ENCODE data around the gene SYNGR1. TPM values are rescaled to one million over a fixed set of nuclear protein-coding genes. Genes with fewer than 3 reads are reported as not detected.

The SYNGR1 gene
- total RNA-seq, 2 donors from 2014 or later: 4.4 to 5.3 TPM

DNA sequence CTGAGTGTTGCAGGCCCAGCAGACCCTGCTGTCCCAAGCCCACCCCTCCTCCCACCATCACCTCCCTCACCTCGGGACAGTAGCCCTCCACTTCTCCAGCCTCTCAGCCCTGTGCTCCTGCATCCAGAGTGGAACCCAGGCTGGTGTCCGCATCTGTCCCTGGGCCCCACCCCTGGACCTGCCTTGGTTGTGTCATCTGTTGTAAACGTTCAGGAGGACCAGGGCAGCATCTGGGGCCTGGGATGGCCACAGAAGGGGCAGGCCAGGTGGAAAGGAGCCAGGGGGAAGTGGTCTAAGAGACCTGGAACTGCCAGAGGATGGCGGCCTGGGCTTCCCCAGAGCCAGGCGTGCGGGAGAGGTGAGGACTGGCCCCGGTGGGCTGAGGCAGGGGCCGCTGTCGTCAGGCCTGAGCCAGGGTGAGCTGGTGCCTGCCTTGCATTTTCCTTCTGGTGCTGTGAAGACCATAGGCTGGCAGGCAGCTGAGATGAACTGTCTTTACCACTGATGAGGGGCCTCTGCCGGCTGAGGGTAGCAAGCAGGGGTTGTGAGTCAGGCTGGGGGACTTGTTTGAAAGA is 80.9 kb downstream of the SYNGR1 start:
- Mint-ChIP-seq H3K4me3 (no peak overlapping the region), H3K36me3 (ENCODE audit: insufficient read depth in 2 of 2) (no peaks in the 10 kb centered on the region), H3K9me3 (no peaks in the 10 kb centered on the region), H3K27ac (no peak overlapping the region), H3K27me3 (ENCODE audit: low read depth) (no peaks in the 10 kb centered on the region), H3K4me1 (ENCODE audit: low read depth) (no peaks in the 10 kb centered on the region)
- ATAC-seq (replicated peaks in 1 of 2): no peak
- no peak for DNase-seq

DNA sequence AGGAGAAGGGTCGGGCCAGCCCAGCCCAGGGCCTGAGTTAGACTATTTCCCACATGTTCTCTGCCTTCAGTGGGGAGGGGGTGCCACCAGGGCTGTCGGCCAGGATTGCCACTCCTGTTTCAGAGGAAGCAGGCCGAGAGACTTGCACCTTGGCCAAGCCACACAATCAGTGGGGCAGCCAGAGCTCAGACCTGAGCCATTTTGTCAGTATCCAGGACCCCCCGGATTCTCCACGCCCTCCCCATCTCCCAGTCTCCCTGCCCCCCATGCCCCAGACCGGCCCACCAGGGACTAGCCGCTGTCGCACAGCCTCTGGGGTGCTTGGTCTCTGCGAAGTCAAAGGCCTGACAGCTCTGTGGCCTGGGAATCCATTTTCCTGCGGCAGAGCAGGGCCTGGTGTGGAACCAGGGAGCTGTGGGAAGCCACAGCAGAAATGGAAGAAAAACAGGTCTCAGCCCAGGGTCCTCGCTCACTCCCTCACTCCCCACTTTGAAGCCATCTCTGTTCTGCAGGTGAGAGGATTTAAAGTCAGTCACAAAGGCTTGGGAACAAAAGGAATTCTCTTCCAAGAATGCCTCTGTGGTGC is 81.5 kb downstream of the SYNGR1 start:
- Mint-ChIP-seq H3K36me3 (ENCODE audit: insufficient read depth in 2 of 2) (no peaks in the 10 kb centered on the region), H3K9me3 (no peaks in the 10 kb centered on the region)

DNA sequence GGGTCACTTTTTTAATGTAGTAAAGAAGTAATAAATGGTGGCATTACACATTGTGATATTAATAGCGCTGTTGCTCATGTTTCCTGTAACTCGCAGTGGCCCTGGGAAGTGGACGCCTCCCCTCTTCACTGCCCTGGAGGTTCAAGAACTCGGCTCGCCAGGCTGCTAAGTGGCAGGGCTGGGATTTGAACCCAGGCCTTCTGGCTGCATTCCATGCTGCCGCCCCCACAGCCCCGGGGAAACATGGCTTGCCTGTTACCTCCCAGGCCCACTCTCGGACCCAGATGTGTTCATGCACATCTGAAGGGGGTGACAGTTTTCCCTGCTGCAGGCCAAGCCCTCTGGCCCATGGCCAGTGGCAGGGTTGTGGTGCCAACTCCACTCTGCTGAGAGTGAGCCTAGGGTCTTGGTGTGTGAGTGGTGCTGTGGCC is 82.0 kb downstream of the SYNGR1 start:
- DNase-seq (no peak), ATAC-seq (replicated peaks in 1 of 2) (no peak)
- H3K4me3 Mint-ChIP-seq: no peak overlapping the region
- no peak overlapping the region for H3K27ac Mint-ChIP-seq
- no peaks in the 10 kb centered on the region for H3K9me3 Mint-ChIP-seq
- no peaks in the 10 kb centered on the region for H3K4me1 Mint-ChIP-seq (ENCODE audit: low read depth)
- no peaks in the 10 kb centered on the region for H3K36me3 Mint-ChIP-seq (ENCODE audit: insufficient read depth in 2 of 2)
- H3K27me3 Mint-ChIP-seq (ENCODE audit: low read depth): no peaks in the 10 kb centered on the region

More for the DNA sequence above, 81.5 kb downstream of the SYNGR1 start:
- DNase-seq (no peak), ATAC-seq (replicated peaks in 1 of 2) (no peak)
- H3K4me1 Mint-ChIP-seq (ENCODE audit: low read depth): no peaks in the 10 kb centered on the region
- H3K27me3 Mint-ChIP-seq (ENCODE audit: low read depth): no peaks in the 10 kb centered on the region
- H3K27ac Mint-ChIP-seq: no peak overlapping the region
- no peak overlapping the region for H3K4me3 Mint-ChIP-seq

DNA sequence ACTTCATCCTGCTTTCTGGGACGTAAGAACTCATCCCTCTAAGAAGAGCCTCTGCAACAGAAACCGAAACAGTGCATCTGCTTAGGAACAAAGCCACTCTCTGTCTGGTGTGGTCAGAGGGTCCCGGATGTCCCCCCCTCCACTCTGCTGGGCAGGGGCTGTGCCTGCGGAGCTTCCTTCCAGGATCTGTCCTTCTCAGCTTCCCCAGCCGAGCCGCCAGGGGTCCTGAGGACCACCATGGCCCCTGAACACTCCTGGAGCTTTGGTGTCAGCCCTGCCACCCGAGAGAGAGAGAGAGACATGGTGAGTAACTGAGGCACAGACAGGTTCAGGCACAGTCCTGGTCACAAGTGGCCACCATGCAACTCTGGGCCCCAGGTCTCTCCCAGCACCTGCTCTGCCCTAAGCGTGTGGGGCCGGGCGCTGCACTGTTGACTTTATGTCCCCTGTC is 82.6 kb downstream of the SYNGR1 start:
- H3K36me3 Mint-ChIP-seq (ENCODE audit: insufficient read depth in 2 of 2): no peaks in the 10 kb centered on the region
- no peak for ATAC-seq (replicated peaks in 1 of 2)
- H3K4me3 Mint-ChIP-seq: no peak overlapping the region
- H3K27ac Mint-ChIP-seq: no peak overlapping the region
- H3K9me3 Mint-ChIP-seq: no peaks in the 10 kb centered on the region
- no peaks in the 10 kb centered on the region for H3K27me3 Mint-ChIP-seq (ENCODE audit: low read depth)
- H3K4me1 Mint-ChIP-seq (ENCODE audit: low read depth): no peaks in the 10 kb centered on the region
- no peak for DNase-seq

DNA sequence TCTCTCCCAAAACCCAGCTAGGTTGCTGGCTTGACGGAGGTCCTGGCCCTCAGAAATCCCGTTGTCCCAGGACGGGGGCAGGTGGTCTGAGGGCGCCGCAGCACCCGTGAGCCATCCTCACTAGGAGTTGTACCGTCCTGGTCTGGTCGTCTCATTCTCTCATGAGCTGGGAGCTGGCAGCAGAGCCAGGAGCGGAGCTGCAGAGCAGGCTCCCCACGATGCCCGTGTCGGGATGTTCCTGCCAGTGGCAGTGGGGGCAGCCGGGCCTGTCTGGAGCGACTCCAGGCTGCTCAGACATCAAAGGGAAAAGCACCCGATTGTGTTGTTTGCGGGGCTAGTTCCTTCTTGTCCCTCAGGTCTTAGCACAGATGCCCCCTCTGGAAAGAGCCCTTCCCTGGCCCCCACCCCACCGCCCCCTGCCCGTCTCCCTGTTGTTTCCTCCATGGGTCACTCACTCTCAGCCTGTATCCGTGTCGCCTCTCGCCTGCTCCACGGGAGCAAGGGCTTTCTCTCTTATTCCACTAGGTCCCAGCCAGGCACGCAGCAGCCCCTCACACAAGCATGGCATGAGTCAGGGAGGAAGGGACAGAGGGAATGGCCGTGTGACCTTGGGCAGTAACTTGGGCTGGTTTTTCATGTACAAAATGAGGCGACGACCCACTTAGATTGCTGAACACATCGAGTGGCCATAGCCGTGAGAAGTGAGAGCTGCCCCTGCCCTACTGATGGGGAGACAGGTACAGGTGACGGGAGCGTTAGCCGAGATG is 83.9 kb downstream of the SYNGR1 start:
- Mint-ChIP-seq H3K27me3 (ENCODE audit: low read depth) (peaks cover 3% of the 10 kb centered on the region), H3K9me3 (no peaks in the 10 kb centered on the region), H3K4me3 (no peak overlapping the region), H3K27ac (no peak overlapping the region), H3K36me3 (ENCODE audit: insufficient read depth in 2 of 2) (no peaks in the 10 kb centered on the region), H3K4me1 (ENCODE audit: low read depth) (peaks cover 5% of the 10 kb centered on the region)
- ATAC-seq (replicated peaks in 1 of 2): no peak
- no peak for DNase-seq

DNA sequence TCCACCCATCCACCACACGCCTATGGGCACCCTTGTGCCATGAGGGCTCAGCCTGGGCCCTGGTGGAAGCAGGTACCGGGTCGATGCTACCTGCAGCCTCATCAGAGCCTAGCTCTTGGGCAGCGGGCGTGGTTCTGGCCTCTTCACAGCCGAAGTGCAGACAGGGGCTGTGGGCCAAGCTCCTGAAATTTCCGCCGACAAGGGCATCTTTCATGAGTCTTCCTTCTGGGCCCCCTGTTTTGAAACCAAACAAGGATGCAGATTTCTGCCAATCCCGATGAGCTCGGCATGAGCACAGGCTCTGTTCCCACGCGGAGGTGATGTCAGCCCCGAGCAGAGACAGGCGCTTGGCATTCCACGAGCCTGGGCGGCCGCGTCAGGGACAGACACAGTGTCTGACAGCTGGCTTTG is 84.5 kb downstream of the SYNGR1 start:
- H3K27ac Mint-ChIP-seq: no peak overlapping the region
- peaks cover 9% of the 10 kb centered on the region for H3K27me3 Mint-ChIP-seq (ENCODE audit: low read depth)

DNA sequence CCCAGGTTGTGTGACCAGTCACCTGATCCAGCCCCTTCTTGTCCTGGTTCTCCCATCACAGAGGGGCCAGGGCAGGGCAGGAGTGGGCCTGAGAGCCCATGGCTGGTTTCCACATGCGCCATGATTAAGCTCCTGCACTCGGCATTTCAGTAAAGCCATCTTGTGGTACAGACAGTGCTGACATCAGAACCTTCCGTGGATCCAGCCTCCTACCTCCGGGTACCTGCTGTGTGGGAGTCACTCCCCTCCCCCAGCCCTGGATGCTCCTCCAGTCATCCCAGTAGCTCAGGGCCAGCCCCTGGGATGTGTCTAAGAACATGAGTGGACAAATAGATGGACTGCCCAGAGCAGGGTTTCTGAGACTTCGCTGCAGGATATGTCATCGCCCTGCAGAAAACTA is 84.9 kb downstream of the SYNGR1 start:
- no peaks in the 10 kb centered on the region for H3K9me3 Mint-ChIP-seq
- H3K27ac Mint-ChIP-seq: no peak overlapping the region
- H3K4me3 Mint-ChIP-seq: no peak overlapping the region
- H3K4me1 Mint-ChIP-seq (ENCODE audit: low read depth): peaks cover 10% of the 10 kb centered on the region
- DNase-seq (no peak), ATAC-seq (replicated peaks in 1 of 2) (no peak)
- H3K36me3 Mint-ChIP-seq (ENCODE audit: insufficient read depth in 2 of 2): no peaks in the 10 kb centered on the region
- peaks cover 10% of the 10 kb centered on the region for H3K27me3 Mint-ChIP-seq (ENCODE audit: low read depth)

More for the DNA sequence above, 84.5 kb downstream of the SYNGR1 start:
- no peak for DNase-seq
- Mint-ChIP-seq H3K4me1 (ENCODE audit: low read depth) (peaks cover 10% of the 10 kb centered on the region), H3K36me3 (ENCODE audit: insufficient read depth in 2 of 2) (no peaks in the 10 kb centered on the region), H3K4me3 (no peak overlapping the region), H3K9me3 (no peaks in the 10 kb centered on the region)
- no peak for ATAC-seq (replicated peaks in 1 of 2)

Other genes with a start within 250 kb of the SYNGR1 start
- gene CBX7, start 197.3 kb upstream of the SYNGR1 start, total RNA-seq: 10 to 100 TPM; 41.5 to 61.0 TPM
- gene PDGFB, start 105.0 kb upstream of the SYNGR1 start, total RNA-seq: 1 to 10 TPM; 2.9 to 4.6 TPM
- gene RPL3, start 30.4 kb upstream of the SYNGR1 start, total RNA-seq: 1,000 to 10,000 TPM; 3,380 to 3,455 TPM
- gene TAB1, start 49.8 kb downstream of the SYNGR1 start, total RNA-seq: 10 to 100 TPM; 29.4 to 30.9 TPM
- 1 to 10 TPM; 1.2 to 2.6 TPM for gene MGAT3, start 107.0 kb downstream of the SYNGR1 start, total RNA-seq
- gene MIEF1, start 152.3 kb downstream of the SYNGR1 start, total RNA-seq: 10 to 100 TPM; 49.5 to 58.3 TPM
- 100 to 1,000 TPM; 779 to 836 TPM for gene ATF4, start 170.6 kb downstream of the SYNGR1 start, total RNA-seq
- gene RPS19BP1, start 182.8 kb downstream of the SYNGR1 start, total RNA-seq: 10 to 100 TPM; 78.3 to 82.0 TPM
- gene CACNA1I, start 220.8 kb downstream of the SYNGR1 start, total RNA-seq: under 1 TPM; 0.34 to 0.58 TPM